Measurements from ENCODE around the gene RSPH10B2. TPM values are rescaled to one million over a fixed set of nuclear protein-coding genes. Genes with fewer than 3 reads are reported as not detected.
"Not testable (repeated sequence)": the region's sequence is repeated elsewhere in the genome, so short reads cannot be mapped to it uniquely, and the experiment has no call there.

The RSPH10B2 gene
- total RNA-seq (2016; rRNA removed; fragmentation: Illumina TruSeq; extraction: Trizol) (0.31 TPM in 1 of 2 replicates, not detected in the other), polyA plus RNA-seq (2011; rRNA removed) (not detected in 2 replicates), polyA minus RNA-seq (2011; rRNA and poly(A)+ RNA removed; ENCODE audit: low replicate concordance) (0.47 TPM in 1 of 2 replicates, not detected in the other), Bru-seq, nascent RNA (percentile 10 among the genes with signal in this experiment), BruChase-seq, experiment 1, labeled RNA remaining after a 6-hour chase (percentile 17 among the genes with signal in this experiment), BruChase-seq, experiment 2, labeled RNA remaining after a 2-hour chase (percentile 12 among the genes with signal in this experiment)
- not detected in 2 replicates for total RNA-seq (2016; cell fraction: cytosol; rRNA removed; fragmentation: Illumina TruSeq; extraction: Trizol; ENCODE audit: low read depth)
- total RNA-seq (2016; cell fraction: insoluble cytoplasmic fraction; rRNA removed; fragmentation: Illumina TruSeq; extraction: Trizol): 0.06 and 0.15 TPM in 2 replicates
- 0.09 TPM in 1 of 2 replicates, not detected in the other for total RNA-seq (2016; cell fraction: membrane; rRNA removed; fragmentation: Illumina TruSeq; extraction: Trizol)
- total RNA-seq (2016; cell fraction: nucleus; rRNA removed; fragmentation: Illumina TruSeq; extraction: Trizol): 0.16 and 0.75 TPM in 2 replicates
- polyA plus RNA-seq (2011; cell fraction: cytosol; rRNA removed): not detected in 2 replicates
- polyA plus RNA-seq (2011; cell fraction: nucleus; rRNA removed): 0.42 and 0.48 TPM in 2 replicates
- polyA plus RNA-seq (2012): 0.07 TPM in 1 of 2 replicates, not detected in the other
- polyA plus RNA-seq (2016; cell fraction: cytosol; fragmentation: Illumina TruSeq; extraction: Trizol; ENCODE audit: low read depth): not detected in 2 replicates
- not detected in 2 replicates for polyA plus RNA-seq (2016; cell fraction: insoluble cytoplasmic fraction; fragmentation: Illumina TruSeq; extraction: Trizol; ENCODE audit: low read depth)
- not detected in 2 replicates for polyA plus RNA-seq (2016; cell fraction: membrane; fragmentation: Illumina TruSeq; extraction: Trizol; ENCODE audit: low read depth)
- polyA plus RNA-seq (2016; cell fraction: nucleus; fragmentation: Illumina TruSeq; extraction: Trizol; ENCODE audit: insufficient read depth, low read depth): 0.25 TPM in 1 of 2 replicates, not detected in the other
- not detected in 2 replicates for polyA minus RNA-seq (2011; cell fraction: cytosol; rRNA and poly(A)+ RNA removed)
- 1.9 and 2.1 TPM in 2 replicates for polyA minus RNA-seq (2011; cell fraction: nucleus; rRNA and poly(A)+ RNA removed)
- long read RNA-seq, experiment 1: 0 reads
- long read RNA-seq, experiment 2: 0 reads

DNA sequence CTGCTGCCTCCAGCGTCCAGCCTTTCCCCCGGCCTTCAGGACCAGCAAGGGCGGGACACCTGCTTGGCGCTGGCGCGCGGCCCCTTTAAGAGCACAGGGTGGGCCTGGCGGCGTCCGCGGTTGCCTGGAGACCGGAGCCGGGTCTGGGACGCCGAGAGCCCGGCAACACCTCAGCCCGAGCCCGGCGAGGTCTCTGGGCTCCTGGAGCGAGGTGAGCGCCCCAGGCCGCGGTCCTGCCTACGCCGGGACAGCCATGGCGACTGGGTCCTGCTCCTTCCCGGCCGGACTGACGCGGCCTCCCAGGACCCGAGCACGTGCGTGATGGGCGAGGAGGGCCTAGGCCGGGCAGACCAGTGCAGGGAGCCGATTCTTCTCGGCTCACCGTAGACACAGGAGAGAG, at the start of gene RSPH10B2:
Gene RSPH10B2 (plus strand): TSS at position 140 of the 400 bp plus-strand sequence. CDS start 3,575 bp downstream, outside the sequence.
- H4K20me1 ChIP-seq (ENCODE audit: insufficient read depth, low read length); DNase-seq (ENCODE audit: low spot score); CTCF ChIA-PET (ENCODE audit: low intra/inter-chr PET ratio, low total read pairs); H3K9ac ChIP-seq (ENCODE audit: insufficient read depth, low read depth, low read length); POLR2A ChIA-PET; FAIRE-seq; H3K36me3 ChIP-seq (replicated peaks in 1 of 2; ENCODE audit: control insufficient read depth in 1 of 2, insufficient read depth in 2 of 2, low read length in 2 of 2); H2AFZ ChIP-seq (ENCODE audit: low read length); H3K79me2 ChIP-seq (ENCODE audit: insufficient read depth, low read length); H3K4me1 ChIP-seq (ENCODE audit: insufficient read depth, low read length); H3K4me3 ChIP-seq (replicated peaks in 1 of 3; ENCODE audit: insufficient read depth in 1 of 3, low read depth in 2 of 3, low read length in 3 of 3); BruUV-seq (replicated peaks); intact Hi-C loops (cut with micrococcal nuclease; ENCODE audit: unreplicated experiment); H3K4me2 ChIP-seq (ENCODE audit: low read depth, low read length); H3K27ac ChIP-seq (ENCODE audit: extremely low read length, insufficient read depth, low read length); H3K27me3 ChIP-seq (ENCODE audit: control insufficient read depth in 1 of 2, insufficient read depth in 2 of 2, low read length in 2 of 2); H3K9me3 ChIP-seq (ENCODE audit: low read length); in situ Hi-C loops (cut with HindIII; ENCODE audit: extremely low pct_ligation_motif_present, low pct_unique_long_range_greater_than_20kb): not testable (repeated sequence)
- ATAC-seq: peak; percentile 55
- WGBS (ENCODE audit: low lambda C conversion rate): 93% methylated on average over 17 of the region's 38 CpGs

DNA sequence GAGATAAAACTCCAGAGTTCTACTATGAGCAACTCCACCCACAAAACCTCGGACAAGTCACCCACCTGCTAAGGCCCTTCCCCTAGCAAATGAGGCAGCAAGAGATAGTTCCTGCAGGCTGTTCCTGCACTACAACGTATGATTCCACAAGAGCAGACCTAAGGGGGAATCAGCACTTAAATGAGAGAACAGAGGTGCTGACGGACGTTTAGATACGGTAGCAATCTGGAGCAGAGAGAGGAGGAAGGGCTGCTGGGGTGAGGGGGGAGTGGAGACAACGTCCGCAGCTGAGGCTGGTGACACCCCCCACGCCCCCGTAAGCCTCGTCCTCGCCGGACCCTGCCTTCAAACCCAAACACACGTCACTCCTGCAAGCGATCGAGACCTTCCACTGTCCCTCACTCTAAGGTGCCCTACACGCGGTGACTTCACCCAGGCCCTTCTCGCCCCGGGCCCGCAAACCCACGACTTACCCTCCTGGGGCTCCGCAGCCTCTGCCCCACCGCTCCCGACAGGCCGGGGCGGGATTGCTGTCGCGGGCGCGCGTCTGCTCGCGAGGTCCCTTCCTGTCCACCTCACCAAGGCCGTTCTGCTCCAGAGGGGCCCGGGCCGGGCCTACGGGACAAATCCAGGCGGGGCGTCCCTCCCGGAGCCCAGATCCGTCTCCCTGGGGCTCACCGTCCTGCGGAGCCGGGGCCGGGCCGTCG, 47.8 kb upstream of the RSPH10B2 start:
- POLR2A ChIA-PET: no interaction called here
- Histone ChIP-seq H3K36me3 (replicated peaks in 1 of 2; ENCODE audit: control insufficient read depth in 1 of 2, insufficient read depth in 2 of 2, low read length in 2 of 2) (peaks cover 10 to 21% of the 10 kb centered on the region in 2 experiments), H3K27me3 (ENCODE audit: control insufficient read depth in 1 of 2, insufficient read depth in 2 of 2, low read length in 2 of 2) (no peaks in the 10 kb centered on the region; a peak in 1 of 5 replicates), H4K20me1 (ENCODE audit: insufficient read depth, low read length) (peaks cover 39% of the 10 kb centered on the region), H3K9ac (ENCODE audit: insufficient read depth, low read depth, low read length) (peak overlapping the region; percentile 95), H3K79me2 (ENCODE audit: insufficient read depth, low read length) (peaks cover 53% of the 10 kb centered on the region), H3K27ac (ENCODE audit: extremely low read length, insufficient read depth, low read length) (peak overlapping the region; percentile 74), H3K4me1 (ENCODE audit: insufficient read depth, low read length) (peaks cover 74% of the 10 kb centered on the region), H2AFZ (ENCODE audit: low read length) (no peak overlapping the region), H3K4me3 (replicated peaks in 1 of 3; ENCODE audit: insufficient read depth in 1 of 3, low read depth in 2 of 3, low read length in 3 of 3) (peak overlapping the region; percentile 82 to 97 (median 87)), H3K9me3 (ENCODE audit: low read length) (no peaks in the 10 kb centered on the region), H3K4me2 (ENCODE audit: low read depth, low read length) (peak overlapping the region; percentile 81)
- DNase-seq (ENCODE audit: low spot score): peak; percentile 9
- intact Hi-C loops (cut with micrococcal nuclease; ENCODE audit: unreplicated experiment) (loop anchor here (10.0 kb wide), 1 partner anchor 111 kb away; the partner anchor contains the start of gene INTS15), in situ Hi-C loops (cut with HindIII; ENCODE audit: extremely low pct_ligation_motif_present, low pct_unique_long_range_greater_than_20kb) (no loop called here)
- WGBS (ENCODE audit: low lambda C conversion rate): 3% methylated on average over 13 of the region's 47 CpGs
- CTCF ChIA-PET (ENCODE audit: low intra/inter-chr PET ratio, low total read pairs): no interaction called here
- FAIRE-seq: no peak
- TSS peak; percentile 47 for BruUV-seq (replicated peaks)
- peak; percentile 47 for ATAC-seq
- TF ChIP-seq, protein P1, sequence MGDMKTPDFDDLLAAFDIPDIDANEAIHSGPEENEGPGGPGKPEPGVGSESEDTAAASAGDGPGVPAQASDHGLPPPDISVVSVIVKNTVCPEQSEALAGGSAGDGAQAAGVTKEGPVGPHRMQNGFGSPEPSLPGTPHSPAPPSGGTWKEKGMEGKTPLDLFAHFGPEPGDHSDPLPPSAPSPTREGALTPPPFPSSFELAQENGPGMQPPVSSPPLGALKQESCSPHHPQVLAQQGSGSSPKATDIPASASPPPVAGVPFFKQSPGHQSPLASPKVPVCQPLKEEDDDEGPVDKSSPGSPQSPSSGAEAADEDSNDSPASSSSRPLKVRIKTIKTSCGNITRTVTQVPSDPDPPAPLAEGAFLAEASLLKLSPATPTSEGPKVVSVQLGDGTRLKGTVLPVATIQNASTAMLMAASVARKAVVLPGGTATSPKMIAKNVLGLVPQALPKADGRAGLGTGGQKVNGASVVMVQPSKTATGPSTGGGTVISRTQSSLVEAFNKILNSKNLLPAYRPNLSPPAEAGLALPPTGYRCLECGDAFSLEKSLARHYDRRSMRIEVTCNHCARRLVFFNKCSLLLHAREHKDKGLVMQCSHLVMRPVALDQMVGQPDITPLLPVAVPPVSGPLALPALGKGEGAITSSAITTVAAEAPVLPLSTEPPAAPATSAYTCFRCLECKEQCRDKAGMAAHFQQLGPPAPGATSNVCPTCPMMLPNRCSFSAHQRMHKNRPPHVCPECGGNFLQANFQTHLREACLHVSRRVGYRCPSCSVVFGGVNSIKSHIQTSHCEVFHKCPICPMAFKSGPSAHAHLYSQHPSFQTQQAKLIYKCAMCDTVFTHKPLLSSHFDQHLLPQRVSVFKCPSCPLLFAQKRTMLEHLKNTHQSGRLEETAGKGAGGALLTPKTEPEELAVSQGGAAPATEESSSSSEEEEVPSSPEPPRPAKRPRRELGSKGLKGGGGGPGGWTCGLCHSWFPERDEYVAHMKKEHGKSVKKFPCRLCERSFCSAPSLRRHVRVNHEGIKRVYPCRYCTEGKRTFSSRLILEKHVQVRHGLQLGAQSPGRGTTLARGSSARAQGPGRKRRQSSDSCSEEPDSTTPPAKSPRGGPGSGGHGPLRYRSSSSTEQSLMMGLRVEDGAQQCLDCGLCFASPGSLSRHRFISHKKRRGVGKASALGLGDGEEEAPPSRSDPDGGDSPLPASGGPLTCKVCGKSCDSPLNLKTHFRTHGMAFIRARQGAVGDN (CRISPR knock-in tag; IDR thresholded peaks at IDR 0.05): peak; percentile 71
- TF ChIP-seq ZSCAN29 (CRISPR knock-in tag; conservative IDR thresholded peaks at IDR 0.05) (no peak), MEIS2 (CRISPR knock-in tag; IDR thresholded peaks at IDR 0.05) (peak; percentile 14; the same call in 1 of the 2 replicates), PHF8 (CRISPR knock-in tag; IDR thresholded peaks at IDR 0.05) (peak; percentile 23; the same call in 1 of the 2 replicates), SRY (CRISPR knock-in tag; IDR thresholded peaks at IDR 0.05) (0 out of 2 replicates have a peak, but pooled peaks have one; percentile 63), ZNF350 (CRISPR knock-in tag; IDR thresholded peaks at IDR 0.05; ENCODE audit: borderline replicate concordance, low read depth) (0 out of 2 replicates have a peak, but pooled peaks have one; percentile 41)

Measured in HepG2 (cell line).